Measurements from ENCODE around the gene OLA1.

GRCh38 chr2:174157053-174157452 is 91.3 kb downstream of the OLA1 start:
- TF ChIP-seq CTCF (IDR thresholded peaks at IDR 0.05) (no peak), EZH2 (IDR thresholded peaks at IDR 0.05; ENCODE audit: borderline replicate concordance, insufficient read depth, low read depth, low read length, poor library complexity, severe bottlenecking) (no peak)

Measured in B cell (primary cell).